IMR-90 (cell line): ENCODE results near the gene LCP1. TPM values are rescaled to one million over a fixed set of nuclear protein-coding genes. Genes with fewer than 3 reads are reported as not detected.

ENCODE experiments used
- ATAC-seq: fragments of 200-7000 bp; cut with Tn5 transposase; 2 replicates; pipeline ENCODE4 v1.9.1; 2020; ENCODE audit warnings: low read depth, mild to moderate bottlenecking, moderate library complexity
- BruUV-seq: library from RNA; stranded (reverse); fragments of 400-500 nt; replicated peaks from 2 replicates; lab custom pipeline; 2021; lab: Mats Ljungman, UMichigan
- CTCF ChIA-PET: fragments of 300-600 bp; formaldehyde crosslinking; extraction: SDS; loops from one replicate; lab custom pipeline; 2021; ENCODE audit warnings: antibody characterized with exemption; lab: Yijun Ruan, JAX
- POLR2A ChIA-PET: fragments of 300-600 bp; sonication (Branson Sonifier 250); formaldehyde crosslinking; loops from one replicate; lab custom pipeline; 2022; ENCODE audit warnings: antibody characterized with exemption; ENCODE audit not compliant: unreplicated experiment; lab: Charles Lee
- DNase-seq: peaks from one replicate; pipeline ENCODE4 v3.0.0; 2013
- H2AFZ ChIP-seq: replicated peaks from 2 replicates; pipeline ENCODE3; 2013; ENCODE audit warnings: low read length, mild to moderate bottlenecking; ENCODE audit not compliant: poor library complexity
- H2AK5ac ChIP-seq: 2 replicates; pipeline ENCODE4 v1.6.1; 2013; ENCODE audit warnings: low read depth, low read length, inconsistent platforms
- H2AK9ac ChIP-seq: replicated peaks from 2 replicates; pipeline ENCODE3; 2013; ENCODE audit warnings: mild to moderate bottlenecking, low read depth, low read length, moderate library complexity; ENCODE audit not compliant: poor library complexity
- H2BK120ac ChIP-seq: 2 replicates; pipeline ENCODE4 v1.6.1; 2013; ENCODE audit warnings: low read depth, low read length, inconsistent platforms
- H2BK15ac ChIP-seq: 3 replicates; pipeline ENCODE4 v1.6.1; 2013; ENCODE audit warnings: low read depth, low read length, inconsistent platforms
- H2BK20ac ChIP-seq: 2 replicates; pipeline ENCODE4 v1.6.1; 2013; ENCODE audit warnings: low read depth, mild to moderate bottlenecking, inconsistent platforms, low read length, moderate library complexity
- H2BK5ac ChIP-seq: 2 replicates; pipeline ENCODE4 v1.6.1; 2013; ENCODE audit warnings: mild to moderate bottlenecking, low read depth, low read length, inconsistent platforms; ENCODE audit not compliant: poor library complexity, severe bottlenecking
- H3K14ac ChIP-seq: replicated peaks from 2 replicates; pipeline ENCODE4 v1.6.1; 2013; ENCODE audit warnings: low read depth, low read length, inconsistent platforms
- H3K18ac ChIP-seq: 2 replicates; pipeline ENCODE4 v1.6.1; 2013; ENCODE audit warnings: low read depth, low read length, control low read depth
- H3K23ac ChIP-seq: 2 replicates; pipeline ENCODE4 v1.6.1; 2013; ENCODE audit warnings: low read depth, low read length, inconsistent platforms
- H3K27ac ChIP-seq: 2 replicates; pipeline ENCODE4 v1.5.1; 2013; ENCODE audit warnings: mild to moderate bottlenecking, control low read depth, low read length; ENCODE audit not compliant: insufficient read depth
- H3K27me3 ChIP-seq: 2 replicates; pipeline ENCODE4 v1.6.1; 2013; ENCODE audit warnings: low read length; ENCODE audit not compliant: control insufficient read depth, insufficient read depth
- H3K36me3 ChIP-seq: 2 replicates; pipeline ENCODE4 v1.6.1; 2013; ENCODE audit warnings: low read length, mixed read lengths; ENCODE audit not compliant: control insufficient read depth, insufficient read depth
- H3K4ac ChIP-seq: 2 replicates; pipeline ENCODE4 v1.6.1; 2013; ENCODE audit warnings: low read depth, low read length, inconsistent platforms
- H3K4me1 ChIP-seq: 2 replicates; pipeline ENCODE4 v1.6.1; 2013; ENCODE audit warnings: low read length, mixed read lengths; ENCODE audit not compliant: control insufficient read depth, insufficient read depth
- H3K4me2 ChIP-seq: 2 replicates; pipeline ENCODE4 v1.6.1; 2013; ENCODE audit warnings: low read depth, mild to moderate bottlenecking, control low read depth, low read length, moderate library complexity
- H3K4me3 ChIP-seq: 2 replicates; pipeline ENCODE4 v1.5.1; 2013; ENCODE audit warnings: low read depth, mild to moderate bottlenecking, control low read depth, low read length, moderate library complexity; ENCODE audit not compliant: insufficient read depth
- H3K56ac ChIP-seq: 2 replicates; pipeline ENCODE4 v1.6.1; 2013; ENCODE audit warnings: low read length, inconsistent platforms; ENCODE audit not compliant: insufficient read depth; ENCODE audit errors: extremely low read depth
- H3K79me1 ChIP-seq, 2 experiments: 2 replicates each; pipeline ENCODE4 v1.6.1; 2013; ENCODE audit warnings: low read length in 2 of 2, inconsistent platforms in 1 of 2, low read depth in 1 of 2
- H3K9ac ChIP-seq: 2 replicates; pipeline ENCODE4 v1.6.1; 2013; ENCODE audit warnings: low read depth, low read length, control low read depth
- H3K9me1 ChIP-seq: 2 replicates; pipeline ENCODE4 v1.6.1; 2013; ENCODE audit warnings: low read length, inconsistent platforms; ENCODE audit not compliant: insufficient read depth
- H3K9me3 ChIP-seq: 2 replicates; pipeline ENCODE4 v1.6.1; 2013; ENCODE audit warnings: low read length; ENCODE audit not compliant: control insufficient read depth, insufficient read depth
- H4K20me1 ChIP-seq: 2 replicates; pipeline ENCODE4 v1.6.1; 2013; ENCODE audit warnings: low read length, inconsistent platforms; ENCODE audit not compliant: insufficient read depth
- H4K5ac ChIP-seq: 2 replicates; pipeline ENCODE4 v1.6.1; 2013; ENCODE audit warnings: mild to moderate bottlenecking, low read depth, low read length, control low read depth
- H4K8ac ChIP-seq, 2 experiments: 2 replicates each; pipeline ENCODE4 v1.6.1; 2013; ENCODE audit warnings: low read depth in 2 of 2, low read length in 2 of 2, control low read depth in 1 of 2, inconsistent platforms in 1 of 2
- H4K91ac ChIP-seq: 2 replicates; pipeline ENCODE4 v1.6.1; 2013; ENCODE audit warnings: low read depth, low read length, inconsistent platforms; ENCODE audit not compliant: insufficient read depth
- BHLHE40 ChIP-seq: fragments of 150-350 bp; IDR thresholded peaks from 2 replicates; pipeline ENCODE4 v1.6.1; 2016; ENCODE audit warnings: mild to moderate bottlenecking, low read depth, low read length
- CEBPB ChIP-seq: IDR thresholded peaks from 2 replicates; pipeline ENCODE4 v1.6.1; 2012; ENCODE audit warnings: low read depth, low read length, improper control_type of control experiment
- CHD1 ChIP-seq: IDR thresholded peaks from 2 replicates; pipeline ENCODE4 v1.6.1; 2012; ENCODE audit warnings: low read depth, low read length, improper control_type of control experiment
- CTCF ChIP-seq: conservative IDR thresholded peaks from 2 replicates; pipeline ENCODE4 v1.5.1; 2012; ENCODE audit warnings: mild to moderate bottlenecking, low read depth, low read length, improper control_type of control experiment
- FOS ChIP-seq: fragments of 150-350 bp; IDR thresholded peaks from 2 replicates; pipeline ENCODE4 v1.6.1; 2016; ENCODE audit warnings: low read depth, low read length
- MAFK ChIP-seq: IDR thresholded peaks from 2 replicates; pipeline ENCODE4 v1.6.1; 2012; ENCODE audit warnings: low read depth, low read length, improper control_type of control experiment
- MAZ ChIP-seq: IDR thresholded peaks from 2 replicates; pipeline ENCODE4 v1.6.1; 2012; ENCODE audit warnings: low read depth, mild to moderate bottlenecking, low read length, improper control_type of control experiment, moderate library complexity, borderline replicate concordance
- MXI1 ChIP-seq: IDR thresholded peaks from 2 replicates; pipeline ENCODE4 v1.6.1; 2012; ENCODE audit warnings: low read depth, mild to moderate bottlenecking, low read length, moderate library complexity, borderline replicate concordance
- NFE2L2 ChIP-seq: fragments of 150-350 bp; IDR thresholded peaks from 2 replicates; pipeline ENCODE4 v1.6.1; 2016; ENCODE audit warnings: low read depth, mild to moderate bottlenecking, low read length
- POLR2A ChIP-seq: IDR thresholded peaks from 2 replicates; pipeline ENCODE4 v1.6.1; 2012; ENCODE audit warnings: mild to moderate bottlenecking, low read depth, low read length
- RAD21 ChIP-seq: IDR thresholded peaks from 2 replicates; pipeline ENCODE4 v1.6.1; 2012; ENCODE audit warnings: low read length, improper control_type of control experiment
- RCOR1 ChIP-seq: IDR thresholded peaks from 2 replicates; pipeline ENCODE4 v1.6.1; 2012; ENCODE audit warnings: mild to moderate bottlenecking, low read length, improper control_type of control experiment; ENCODE audit not compliant: insufficient replicate concordance
- RFX5 ChIP-seq: IDR thresholded peaks from 2 replicates; pipeline ENCODE4 v1.8.0; 2012; ENCODE audit warnings: low read depth, mild to moderate bottlenecking, low read length, moderate library complexity
- SMC3 ChIP-seq: fragments of 150-350 bp; IDR thresholded peaks from 2 replicates; pipeline ENCODE4 v1.6.1; 2016; ENCODE audit warnings: low read depth, mild to moderate bottlenecking, antibody characterized with exemption, low read length, moderate library complexity
- USF2 ChIP-seq: fragments of 150-350 bp; IDR thresholded peaks from 2 replicates; pipeline ENCODE4 v1.6.1; 2017; ENCODE audit warnings: mild to moderate bottlenecking, antibody characterized with exemption, low read length, low read depth
- WGBS, 2 experiments: methylation state at CpG; one replicate each; pipeline versions ENCODE4 v1.1.5 to v1.1.7; 2013; ENCODE audit warnings: missing lambda C conversion rate in 2 of 2; ENCODE audit not compliant: insufficient read length in 1 of 2; ENCODE audit errors: extremely low coverage in 2 of 2; 5-methylcytosine and 5-hydroxymethylcytosine counted together
- dilution Hi-C: fragments of 300-500 bp; cut with HindIII; formaldehyde crosslinking; loops from one replicate; pipeline ENCODE4 v1.14.3; 2018; ENCODE audit warnings: low sequenced_read_pairs; ENCODE audit not compliant: unreplicated experiment
- in situ Hi-C: fragments of 300-500 bp; cut with MboI; formaldehyde crosslinking; loops from 3 replicates; pipeline ENCODE4 v1.14.3; 2019; ENCODE audit warnings: low sequenced_read_pairs, inconsistent platforms, mixed read lengths
- intact Hi-C: fragments of 100-400 bp; cut with micrococcal nuclease; formaldehyde crosslinking; loops from 2 replicates; pipeline ENCODE4 v1.10.0; 2022
- polyA plus RNA-seq, 3 experiments: library from polyadenylated mRNA; depleted of rRNA; stranded (reverse); fragments of >200 nt; gene quantifications; 2 replicates each; pipeline ENCODE4 v1.2.3, GENCODE V29; 2012; ENCODE audit warnings: low replicate concordance in 1 of 3
- total RNA-seq: library from RNA; depleted of rRNA; stranded (reverse); fragments of >200 nt; gene quantifications from 2 replicates; pipeline ENCODE4 v1.2.3, GENCODE V29; 2012
- TF ChIP-seq, protein P1 (sequence below): fragments of 150-350 bp; IDR thresholded peaks from 2 replicates; pipeline ENCODE4 v1.6.1; 2016; ENCODE audit warnings: low read depth, mild to moderate bottlenecking, low read length, moderate library complexity, borderline replicate concordance

The LCP1 gene
- total and polyA plus RNA-seq, 2 of the 4 experiments (the other 2 are of a cell fraction), result not detected

DNA sequence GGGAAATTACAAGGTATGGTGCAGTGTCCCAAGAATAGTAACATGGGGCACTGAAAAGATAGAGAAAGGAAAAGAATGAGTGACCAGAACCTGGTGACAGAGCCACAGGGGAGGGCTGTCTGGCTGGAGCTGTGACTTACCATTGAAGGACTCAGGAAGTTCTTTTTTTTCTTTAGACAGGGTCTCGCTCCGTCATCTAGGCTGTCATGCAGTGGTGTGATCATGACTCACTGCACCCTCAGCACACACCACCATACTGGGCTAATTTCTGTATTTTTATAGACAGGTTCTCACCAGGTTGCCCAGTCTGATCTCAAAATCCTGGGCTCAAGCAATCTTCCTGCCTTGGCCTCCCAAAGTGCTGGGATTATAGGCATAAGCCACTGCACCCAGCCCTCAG lies 68.4 kb downstream of the LCP1 start:
- no peak overlapping the region for H4K91ac ChIP-seq
- DNase-seq, result no peak
- H3K79me1 ChIP-seq, result no peaks in the 10 kb centered on the region
- H2BK15ac ChIP-seq, result no peak overlapping the region
- intact Hi-C loops, result no loop called here
- H3K23ac ChIP-seq, result no peak overlapping the region
- no peaks in the 10 kb centered on the region for H4K20me1 ChIP-seq
- H3K4me2 ChIP-seq, result no peak overlapping the region
- dilution Hi-C loops, result no loop called here
- in situ Hi-C loops, result no loop called here
- H4K8ac ChIP-seq, result no peak overlapping the region
- H2BK5ac ChIP-seq, result no peak overlapping the region
- no peak overlapping the region for H3K14ac ChIP-seq
- H3K56ac ChIP-seq, result no peak overlapping the region
- H2AFZ ChIP-seq, result no peak overlapping the region
- H2AK9ac ChIP-seq, result no peak overlapping the region
- ChIA-PET CTCF (no interaction called here), POLR2A (no interaction called here)
- H3K36me3 ChIP-seq, result no peaks in the 10 kb centered on the region
- no peaks in the 10 kb centered on the region for H3K9me1 ChIP-seq
- no peak overlapping the region for H3K4me3 ChIP-seq
- TF ChIP-seq USF2 (no peak), RCOR1 (no peak), CEBPB (no peak), NFE2L2 (no peak), CTCF (no peak), MXI1 (no peak), SMC3 (no peak), RFX5 (no peak), BHLHE40 (no peak), MAZ (no peak), CHD1 (no peak), FOS (no peak), POLR2A (no peak), MAFK (no peak), RAD21 (no peak)
- TF ChIP-seq, protein P1, sequence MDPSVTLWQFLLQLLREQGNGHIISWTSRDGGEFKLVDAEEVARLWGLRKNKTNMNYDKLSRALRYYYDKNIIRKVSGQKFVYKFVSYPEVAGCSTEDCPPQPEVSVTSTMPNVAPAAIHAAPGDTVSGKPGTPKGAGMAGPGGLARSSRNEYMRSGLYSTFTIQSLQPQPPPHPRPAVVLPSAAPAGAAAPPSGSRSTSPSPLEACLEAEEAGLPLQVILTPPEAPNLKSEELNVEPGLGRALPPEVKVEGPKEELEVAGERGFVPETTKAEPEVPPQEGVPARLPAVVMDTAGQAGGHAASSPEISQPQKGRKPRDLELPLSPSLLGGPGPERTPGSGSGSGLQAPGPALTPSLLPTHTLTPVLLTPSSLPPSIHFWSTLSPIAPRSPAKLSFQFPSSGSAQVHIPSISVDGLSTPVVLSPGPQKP, result no peak
- H3K27ac ChIP-seq, result no peak overlapping the region
- H3K27me3 ChIP-seq, result no peaks in the 10 kb centered on the region; the same call in none of the 2 replicates
- H3K18ac ChIP-seq, result no peak overlapping the region
- no peak for ATAC-seq
- no peak overlapping the region for H2BK120ac ChIP-seq
- H3K9ac ChIP-seq, result no peak overlapping the region
- no peak overlapping the region for H2AK5ac ChIP-seq
- no peak overlapping the region for H3K4ac ChIP-seq
- no peaks in the 10 kb centered on the region for H3K9me3 ChIP-seq
- BruUV-seq, result no TSS peak
- WGBS, 2 experiments, result 45% methylated on average over 2 of the region's 2 CpGs; no CpG with 5 or more reads in 1 of the 2 experiments
- H2BK20ac ChIP-seq, result no peak overlapping the region
- H4K5ac ChIP-seq, result no peak overlapping the region
- no peaks in the 10 kb centered on the region for H3K4me1 ChIP-seq
